GM12873 (cell line): ENCODE data around the gene PRR16.

Experiments used
- CTCF ChIP-seq: IDR thresholded peaks from 2 replicates; pipeline ENCODE4 v1.5.1; 2012; ENCODE audit warnings: low read depth, mild to moderate bottlenecking, moderate library complexity, low read length, control low read depth; ENCODE audit not compliant: insufficient read depth; ENCODE audit errors: missing control alignments

The PRR16 gene

GRCh38 chr5:120640778-120641177, 176.7 kb downstream of the PRR16 start:
- TF ChIP-seq CTCF: no peak

- no peak for TF ChIP-seq CTCF
Observed at GRCh38 chr5:120644516-120644915, 180.4 kb downstream of the PRR16 start.

GRCh38 chr5:120655828-120656435, 191.8 kb downstream of the PRR16 start:
- peak; percentile 71 for TF ChIP-seq CTCF

- TF ChIP-seq CTCF: no peak
Observed at GRCh38 chr5:120657104-120657503, 193.0 kb downstream of the PRR16 start.

GRCh38 chr5:120677481-120677880, 213.4 kb downstream of the PRR16 start:
- no peak for TF ChIP-seq CTCF

GRCh38 chr5:120678279-120678678, 214.2 kb downstream of the PRR16 start:
- TF ChIP-seq CTCF: no peak

- no peak for TF ChIP-seq CTCF
Observed at GRCh38 chr5:120682851-120683250, 218.8 kb downstream of the PRR16 start.
